ENCODE data around the gene RAB3IL1.
A peak's percentile ranks its signal among the peaks of the same experiment; 100 is the strongest.
"Not testable (repeated sequence)": the region's sequence is repeated elsewhere in the genome, so short reads cannot be mapped to it uniquely, and the experiment has no call there.

The RAB3IL1 gene

GRCh38 chr11:61959678-61960077, 42.3 kb upstream of the RAB3IL1 start:
- Histone ChIP-seq H2AFZ (ENCODE audit: low read length, unreplicated experiment) (no peak overlapping the region), H3K79me2 (ENCODE audit: control insufficient read depth, insufficient read depth, low read length, unreplicated experiment) (peaks cover 12% of the 10 kb centered on the region), H3K27ac (ENCODE audit: low read depth, low read length) (no peak overlapping the region), H3K4me1 (ENCODE audit: control insufficient read depth, insufficient read depth, low read length, unreplicated experiment) (peaks cover 30% of the 10 kb centered on the region), H3K4me3 (ENCODE audit: low read depth, low read length) (no peak overlapping the region), H3K36me3 (ENCODE audit: insufficient read depth, low read length) (peaks cover 7% of the 10 kb centered on the region), H3K27me3 (ENCODE audit: insufficient read depth, low read length) (no peaks in the 10 kb centered on the region)

GRCh38 chr11:61959114-61959513, 41.7 kb upstream of the RAB3IL1 start:
- H2AFZ ChIP-seq (ENCODE audit: low read length, unreplicated experiment): no peak overlapping the region
- no peak overlapping the region for H3K4me3 ChIP-seq (ENCODE audit: low read depth, low read length)
- H3K4me1 ChIP-seq (ENCODE audit: control insufficient read depth, insufficient read depth, low read length, unreplicated experiment): peaks cover 31% of the 10 kb centered on the region
- peaks cover 3% of the 10 kb centered on the region; the same call in 1 of the 2 replicates for H3K36me3 ChIP-seq (ENCODE audit: insufficient read depth, low read length)
- H3K27ac ChIP-seq (ENCODE audit: low read depth, low read length): no peak overlapping the region
- H3K27me3 ChIP-seq (ENCODE audit: insufficient read depth, low read length): no peaks in the 10 kb centered on the region
- peaks cover 8% of the 10 kb centered on the region for H3K79me2 ChIP-seq (ENCODE audit: control insufficient read depth, insufficient read depth, low read length, unreplicated experiment)

GRCh38 chr11:61958590-61958989, 41.2 kb upstream of the RAB3IL1 start:
- H3K79me2 ChIP-seq (ENCODE audit: control insufficient read depth, insufficient read depth, low read length, unreplicated experiment): peaks cover 6% of the 10 kb centered on the region
- H3K27me3 ChIP-seq (ENCODE audit: insufficient read depth, low read length): no peaks in the 10 kb centered on the region
- no peak overlapping the region for H3K4me3 ChIP-seq (ENCODE audit: low read depth, low read length)
- no peaks in the 10 kb centered on the region for H3K36me3 ChIP-seq (ENCODE audit: insufficient read depth, low read length)
- H2AFZ ChIP-seq (ENCODE audit: low read length, unreplicated experiment): no peak overlapping the region
- no peak overlapping the region for H3K27ac ChIP-seq (ENCODE audit: low read depth, low read length)
- peaks cover 25% of the 10 kb centered on the region for H3K4me1 ChIP-seq (ENCODE audit: control insufficient read depth, insufficient read depth, low read length, unreplicated experiment)

- H3K27me3 ChIP-seq (ENCODE audit: insufficient read depth, low read length): no peaks in the 10 kb centered on the region
- no peak overlapping the region for H3K27ac ChIP-seq (ENCODE audit: low read depth, low read length)
- peaks cover 15% of the 10 kb centered on the region for H3K4me1 ChIP-seq (ENCODE audit: control insufficient read depth, insufficient read depth, low read length, unreplicated experiment)
- peaks cover 6% of the 10 kb centered on the region for H3K79me2 ChIP-seq (ENCODE audit: control insufficient read depth, insufficient read depth, low read length, unreplicated experiment)
- H2AFZ ChIP-seq (ENCODE audit: low read length, unreplicated experiment): no peak overlapping the region
- H3K4me3 ChIP-seq (ENCODE audit: low read depth, low read length): no peak overlapping the region
- H3K36me3 ChIP-seq (ENCODE audit: insufficient read depth, low read length): no peaks in the 10 kb centered on the region
Observed at GRCh38 chr11:61957021-61957770, 39.8 kb upstream of the RAB3IL1 start.

GRCh38 chr11:61956191-61957020, 39.0 kb upstream of the RAB3IL1 start:
- no peak overlapping the region for H3K27ac ChIP-seq (ENCODE audit: low read depth, low read length)
- no peaks in the 10 kb centered on the region for H3K36me3 ChIP-seq (ENCODE audit: insufficient read depth, low read length)
- H3K4me1 ChIP-seq (ENCODE audit: control insufficient read depth, insufficient read depth, low read length, unreplicated experiment): peaks cover 8% of the 10 kb centered on the region
- H3K4me3 ChIP-seq (ENCODE audit: low read depth, low read length): peak overlapping the region; percentile 84
- peaks cover 6% of the 10 kb centered on the region for H3K79me2 ChIP-seq (ENCODE audit: control insufficient read depth, insufficient read depth, low read length, unreplicated experiment)
- H3K27me3 ChIP-seq (ENCODE audit: insufficient read depth, low read length): no peaks in the 10 kb centered on the region
- H2AFZ ChIP-seq (ENCODE audit: low read length, unreplicated experiment): no peak overlapping the region

- H3K27ac ChIP-seq (ENCODE audit: low read depth, low read length): peak overlapping the region; percentile 54; the same call in 1 of the 2 replicates
- H3K4me3 ChIP-seq (ENCODE audit: low read depth, low read length): peak overlapping the region; percentile 84
- H2AFZ ChIP-seq (ENCODE audit: low read length, unreplicated experiment): peak overlapping the region; percentile 87
Observed at GRCh38 chr11:61955422-61956135, 38.2 kb upstream of the RAB3IL1 start.

GRCh38 chr11:61954851-61955421, 37.6 kb upstream of the RAB3IL1 start:
- peaks cover 6% of the 10 kb centered on the region for H3K79me2 ChIP-seq (ENCODE audit: control insufficient read depth, insufficient read depth, low read length, unreplicated experiment)
- peaks cover 9% of the 10 kb centered on the region for H3K4me1 ChIP-seq (ENCODE audit: control insufficient read depth, insufficient read depth, low read length, unreplicated experiment)
- no peaks in the 10 kb centered on the region for H3K27me3 ChIP-seq (ENCODE audit: insufficient read depth, low read length)
- peak overlapping the region; percentile 87 for H2AFZ ChIP-seq (ENCODE audit: low read length, unreplicated experiment)
- H3K4me3 ChIP-seq (ENCODE audit: low read depth, low read length): peak overlapping the region; percentile 84
- no peaks in the 10 kb centered on the region for H3K36me3 ChIP-seq (ENCODE audit: insufficient read depth, low read length)
- H3K27ac ChIP-seq (ENCODE audit: low read depth, low read length): peak overlapping the region; percentile 61

More at GRCh38 chr11:61955422-61956135, 38.2 kb upstream of the RAB3IL1 start:
- H3K36me3 ChIP-seq (ENCODE audit: insufficient read depth, low read length): no peaks in the 10 kb centered on the region
- H3K27me3 ChIP-seq (ENCODE audit: insufficient read depth, low read length): no peaks in the 10 kb centered on the region
- H3K79me2 ChIP-seq (ENCODE audit: control insufficient read depth, insufficient read depth, low read length, unreplicated experiment): peaks cover 6% of the 10 kb centered on the region
- H3K4me1 ChIP-seq (ENCODE audit: control insufficient read depth, insufficient read depth, low read length, unreplicated experiment): peaks cover 5% of the 10 kb centered on the region

GRCh38 chr11:61954106-61954850, 36.9 kb upstream of the RAB3IL1 start:
- Histone ChIP-seq H2AFZ (ENCODE audit: low read length, unreplicated experiment) (peak overlapping the region; percentile 66), H3K4me1 (ENCODE audit: control insufficient read depth, insufficient read depth, low read length, unreplicated experiment) (peaks cover 14% of the 10 kb centered on the region), H3K27me3 (ENCODE audit: insufficient read depth, low read length) (no peaks in the 10 kb centered on the region), H3K27ac (ENCODE audit: low read depth, low read length) (peak overlapping the region; percentile 61), H3K36me3 (ENCODE audit: insufficient read depth, low read length) (no peaks in the 10 kb centered on the region), H3K79me2 (ENCODE audit: control insufficient read depth, insufficient read depth, low read length, unreplicated experiment) (peaks cover 6% of the 10 kb centered on the region), H3K4me3 (ENCODE audit: low read depth, low read length) (peak overlapping the region; percentile 84)

- H3K4me1 ChIP-seq (ENCODE audit: control insufficient read depth, insufficient read depth, low read length, unreplicated experiment): peaks cover 19% of the 10 kb centered on the region
- H2AFZ ChIP-seq (ENCODE audit: low read length, unreplicated experiment); H3K27ac ChIP-seq (ENCODE audit: low read depth, low read length); H3K36me3 ChIP-seq (ENCODE audit: insufficient read depth, low read length); H3K79me2 ChIP-seq (ENCODE audit: control insufficient read depth, insufficient read depth, low read length, unreplicated experiment); H3K27me3 ChIP-seq (ENCODE audit: insufficient read depth, low read length); H3K4me3 ChIP-seq (ENCODE audit: low read depth, low read length): not testable (repeated sequence)
Observed at GRCh38 chr11:61953632-61954031, 36.3 kb upstream of the RAB3IL1 start.

GRCh38 chr11:61952882-61953281, 35.5 kb upstream of the RAB3IL1 start:
- H3K4me3 ChIP-seq (ENCODE audit: low read depth, low read length): no peak overlapping the region
- no peaks in the 10 kb centered on the region for H3K36me3 ChIP-seq (ENCODE audit: insufficient read depth, low read length)
- H3K27ac ChIP-seq (ENCODE audit: low read depth, low read length): no peak overlapping the region
- H3K4me1 ChIP-seq (ENCODE audit: control insufficient read depth, insufficient read depth, low read length, unreplicated experiment): peaks cover 22% of the 10 kb centered on the region
- H3K27me3 ChIP-seq (ENCODE audit: insufficient read depth, low read length): no peaks in the 10 kb centered on the region
- peaks cover 6% of the 10 kb centered on the region for H3K79me2 ChIP-seq (ENCODE audit: control insufficient read depth, insufficient read depth, low read length, unreplicated experiment)
- H2AFZ ChIP-seq (ENCODE audit: low read length, unreplicated experiment): no peak overlapping the region
